22Rv1 (cell line): Measurements from ENCODE around the gene SMAD3.

Experiments used
- ZFX ChIP-seq: fragments of 450-650 bp; IDR thresholded peaks from 2 replicates; pipeline ENCODE4 v1.6.1; 2017; ENCODE audit warnings: antibody characterized with exemption, borderline replicate concordance
- TF ChIP-seq, protein P1 (sequence below): fragments of 450-650 bp; IDR thresholded peaks from 2 replicates; pipeline ENCODE4 v1.5.1; 2017; ENCODE audit warnings: mild to moderate bottlenecking

GRCh38 chr15:67043939-67044771 lies 21.2 kb upstream of the SMAD3 start:
- TF ChIP-seq, protein P1, sequence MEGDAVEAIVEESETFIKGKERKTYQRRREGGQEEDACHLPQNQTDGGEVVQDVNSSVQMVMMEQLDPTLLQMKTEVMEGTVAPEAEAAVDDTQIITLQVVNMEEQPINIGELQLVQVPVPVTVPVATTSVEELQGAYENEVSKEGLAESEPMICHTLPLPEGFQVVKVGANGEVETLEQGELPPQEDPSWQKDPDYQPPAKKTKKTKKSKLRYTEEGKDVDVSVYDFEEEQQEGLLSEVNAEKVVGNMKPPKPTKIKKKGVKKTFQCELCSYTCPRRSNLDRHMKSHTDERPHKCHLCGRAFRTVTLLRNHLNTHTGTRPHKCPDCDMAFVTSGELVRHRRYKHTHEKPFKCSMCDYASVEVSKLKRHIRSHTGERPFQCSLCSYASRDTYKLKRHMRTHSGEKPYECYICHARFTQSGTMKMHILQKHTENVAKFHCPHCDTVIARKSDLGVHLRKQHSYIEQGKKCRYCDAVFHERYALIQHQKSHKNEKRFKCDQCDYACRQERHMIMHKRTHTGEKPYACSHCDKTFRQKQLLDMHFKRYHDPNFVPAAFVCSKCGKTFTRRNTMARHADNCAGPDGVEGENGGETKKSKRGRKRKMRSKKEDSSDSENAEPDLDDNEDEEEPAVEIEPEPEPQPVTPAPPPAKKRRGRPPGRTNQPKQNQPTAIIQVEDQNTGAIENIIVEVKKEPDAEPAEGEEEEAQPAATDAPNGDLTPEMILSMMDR, result no peak
- TF ChIP-seq ZFX, result no peak
